NB4 (cell line): ENCODE data around the gene FCN2.

Source experiments
- DNase-seq: peaks from one replicate; pipeline ENCODE4 v3.0.0; 2010; ENCODE audit warnings: low read depth
- H3K4me3 ChIP-seq: one replicate; pipeline ENCODE4 v1.5.1; 2011; ENCODE audit warnings: mild to moderate bottlenecking, low read depth, low read length, moderate library complexity
- CTCF ChIP-seq: IDR thresholded peaks from one replicate; pipeline ENCODE4 v1.5.1; 2012; ENCODE audit warnings: low read depth, low read length
- MAX ChIP-seq: IDR thresholded peaks from 2 replicates; pipeline ENCODE4 v1.6.1; 2011; ENCODE audit warnings: low read depth, low read length
- MYC ChIP-seq: IDR thresholded peaks from 2 replicates; pipeline ENCODE4 v1.6.1; 2011; ENCODE audit warnings: low read depth, low read length
- POLR2A ChIP-seq: IDR thresholded peaks from 2 replicates; pipeline ENCODE4 v1.6.1; 2011; ENCODE audit warnings: mild to moderate bottlenecking; ENCODE audit not compliant: insufficient read length; ENCODE audit errors: extremely low read depth

Gene FCN2

GRCh38 chr9:134914501-134914834 lies 33.9 kb downstream of the FCN2 start:
- DNase-seq, result no peak
- TF ChIP-seq MAX (no peak), CTCF (no peak), MYC (no peak)
- H3K4me3 ChIP-seq, result no peak overlapping the region

DNA sequence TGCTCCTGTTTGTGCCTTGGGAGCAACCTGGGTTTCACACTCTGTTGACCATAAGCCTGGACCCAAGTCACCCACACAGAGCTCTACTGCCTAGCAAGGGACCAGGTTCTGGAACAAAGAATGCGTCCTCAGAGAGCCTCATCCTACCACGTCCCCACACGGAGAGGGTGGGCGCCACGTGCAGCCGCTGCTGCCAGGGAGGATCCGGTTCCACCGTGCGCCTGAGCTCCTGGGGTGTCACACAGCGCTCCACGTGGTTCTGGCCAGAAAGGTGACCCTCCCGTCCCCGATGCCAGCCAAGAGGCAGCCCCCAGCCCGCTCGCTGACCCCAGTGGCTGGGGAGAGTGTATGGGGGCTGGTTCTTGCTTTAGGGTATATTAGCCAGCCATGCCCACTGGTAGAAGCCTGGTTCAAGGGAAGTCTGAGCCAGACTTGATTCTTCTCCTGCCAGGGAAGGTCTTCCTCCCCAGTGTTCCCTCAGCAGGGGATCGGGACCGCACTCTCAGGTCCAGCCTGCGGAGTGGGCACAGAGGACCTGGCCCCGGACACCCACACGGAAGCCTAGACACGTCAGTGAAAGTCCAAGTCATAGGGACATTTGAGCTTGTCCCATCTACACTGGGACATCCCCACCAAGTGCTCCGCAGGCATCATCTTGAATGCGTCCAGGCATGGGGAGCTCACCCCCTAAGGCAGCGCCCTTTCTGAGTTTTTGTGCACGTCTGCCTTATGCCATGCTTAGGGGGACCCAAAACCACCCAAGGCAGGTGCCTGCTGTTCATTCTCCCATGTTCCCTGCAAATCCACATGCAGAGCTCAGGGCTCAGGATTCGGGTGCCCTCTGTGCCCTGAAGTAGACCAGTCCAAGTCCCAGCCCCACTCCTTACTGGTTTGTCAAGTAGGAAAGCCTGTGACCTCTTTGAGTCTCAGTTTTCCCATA lies 34.7 kb downstream of the FCN2 start:
- no peak for DNase-seq
- TF ChIP-seq CTCF (no peak), POLR2A (no peak), MYC (no peak), MAX (no peak)
- H3K4me3 ChIP-seq, result no peak overlapping the region

DNA sequence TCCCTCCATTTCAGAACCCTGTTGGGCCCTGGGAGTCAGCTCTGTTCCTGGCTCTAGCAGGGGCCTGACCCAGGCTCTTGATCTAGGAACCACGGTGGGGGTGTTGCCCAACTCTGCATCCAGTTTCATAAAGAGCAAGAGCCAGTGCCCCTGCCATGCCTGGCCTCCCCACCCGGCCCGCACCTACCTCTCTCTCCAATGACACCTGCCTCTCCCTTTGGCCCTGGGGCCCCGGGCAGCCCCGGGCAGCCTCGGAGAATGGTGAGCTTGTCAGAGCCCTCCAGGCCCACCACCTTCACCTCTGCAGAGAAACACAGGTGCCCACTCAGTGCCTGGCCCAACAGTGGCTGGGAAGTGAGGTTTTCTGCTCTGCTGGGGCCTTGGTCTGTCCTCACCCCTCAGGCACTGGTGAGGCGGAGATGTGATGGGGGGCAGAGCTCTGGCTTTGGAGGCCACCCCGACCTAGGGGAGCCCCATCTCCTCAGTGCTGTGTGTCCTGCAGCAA lies 35.6 kb downstream of the FCN2 start:
- DNase-seq, result no peak
- peak overlapping the region; percentile 67 for H3K4me3 ChIP-seq
- TF ChIP-seq CTCF, result no peak
- TF ChIP-seq POLR2A, result no peak
- no peak for TF ChIP-seq MAX
- no peak for TF ChIP-seq MYC

- peak within 1 kb of the TSS; percentile 67 for H3K4me3 ChIP-seq
- TF ChIP-seq CTCF, result no peak
- peak; percentile 70 for TF ChIP-seq POLR2A
- TF ChIP-seq MAX, result peak; percentile 62; the same call in 1 of the 2 replicates
- peak; percentile 81 for TF ChIP-seq MYC
- DNase-seq, result peak; percentile 97
Measured at GRCh38 chr9:134917431-134918373, 37.1 kb downstream of the FCN2 start, which contains the start of gene FCN1. TSS of gene FCN1 (minus strand) at chr9:134917912. CDS start at chr9:134917871, 41 bp downstream.

DNA sequence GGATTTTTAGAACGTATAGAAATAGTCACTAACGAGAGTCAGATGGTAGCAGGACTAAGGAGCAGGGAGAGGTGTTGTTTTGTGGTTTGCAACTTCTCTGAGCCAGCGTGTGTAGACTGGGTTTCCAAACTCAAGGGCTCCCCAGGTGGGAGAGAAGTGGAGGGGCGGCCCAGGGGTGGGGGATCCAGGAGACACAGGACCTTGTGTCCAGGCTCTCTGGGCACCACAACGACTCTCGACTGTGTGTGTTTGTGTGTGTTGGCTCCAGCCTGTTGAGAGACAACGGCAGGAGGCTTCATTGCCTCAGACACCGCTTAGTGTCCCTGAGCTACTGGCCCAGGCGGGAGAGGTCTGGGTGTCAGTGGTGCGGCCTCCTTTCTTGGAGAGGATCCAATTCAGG lies 38.0 kb downstream of the FCN2 start:
- H3K4me3 ChIP-seq, result no peak overlapping the region
- TF ChIP-seq POLR2A (no peak), MAX (no peak), CTCF (no peak)
- no peak for DNase-seq
